Measurements from ENCODE around the gene PRKCE.
"Not testable (repeated sequence)": the region's sequence is repeated elsewhere in the genome, so short reads cannot be mapped to it uniquely, and the experiment has no call there.

The PRKCE gene

GRCh38 chr2:46202987-46203386 is 551.5 kb downstream of the PRKCE start:
- H3K27me3 ChIP-seq: no peaks in the 10 kb centered on the region
- H3K4me1 ChIP-seq: peaks cover 0 to 13% (median 7%) of the 10 kb centered on the region in 4 donors
- no peaks in the 10 kb centered on the region for H3K36me3 ChIP-seq
- no peak overlapping the region for H3K4me3 ChIP-seq
- TF ChIP-seq, protein P1, sequence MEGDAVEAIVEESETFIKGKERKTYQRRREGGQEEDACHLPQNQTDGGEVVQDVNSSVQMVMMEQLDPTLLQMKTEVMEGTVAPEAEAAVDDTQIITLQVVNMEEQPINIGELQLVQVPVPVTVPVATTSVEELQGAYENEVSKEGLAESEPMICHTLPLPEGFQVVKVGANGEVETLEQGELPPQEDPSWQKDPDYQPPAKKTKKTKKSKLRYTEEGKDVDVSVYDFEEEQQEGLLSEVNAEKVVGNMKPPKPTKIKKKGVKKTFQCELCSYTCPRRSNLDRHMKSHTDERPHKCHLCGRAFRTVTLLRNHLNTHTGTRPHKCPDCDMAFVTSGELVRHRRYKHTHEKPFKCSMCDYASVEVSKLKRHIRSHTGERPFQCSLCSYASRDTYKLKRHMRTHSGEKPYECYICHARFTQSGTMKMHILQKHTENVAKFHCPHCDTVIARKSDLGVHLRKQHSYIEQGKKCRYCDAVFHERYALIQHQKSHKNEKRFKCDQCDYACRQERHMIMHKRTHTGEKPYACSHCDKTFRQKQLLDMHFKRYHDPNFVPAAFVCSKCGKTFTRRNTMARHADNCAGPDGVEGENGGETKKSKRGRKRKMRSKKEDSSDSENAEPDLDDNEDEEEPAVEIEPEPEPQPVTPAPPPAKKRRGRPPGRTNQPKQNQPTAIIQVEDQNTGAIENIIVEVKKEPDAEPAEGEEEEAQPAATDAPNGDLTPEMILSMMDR (IDR thresholded peaks at IDR 0.05): no peak
- DNase-seq: no peak
- H3K9me3 ChIP-seq: no peaks in the 10 kb centered on the region
- H3K27ac ChIP-seq: no peak overlapping the region
- intact Hi-C loops (cut with DNase I; ENCODE audit: low total_unique reads): no loop called here

DNA sequence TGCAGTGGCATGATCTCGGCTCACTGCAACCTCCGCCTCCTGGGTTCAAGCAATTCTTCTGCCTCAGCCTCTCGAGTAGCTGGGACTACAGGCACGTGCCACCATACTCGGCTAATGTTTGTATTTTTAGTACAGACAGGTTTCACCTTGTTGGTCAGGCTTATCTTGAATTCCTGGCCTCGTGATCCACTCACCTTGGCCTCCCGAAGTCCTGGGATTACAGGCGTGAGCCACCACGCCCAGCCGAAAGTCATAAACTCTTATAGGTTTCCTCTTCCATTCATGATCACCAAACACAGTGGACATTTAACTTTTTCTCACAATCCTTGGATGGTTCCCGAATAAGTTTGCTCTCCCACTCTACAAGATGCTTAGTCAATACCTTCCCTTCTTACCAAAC is 552.2 kb downstream of the PRKCE start:
- peaks cover 0 to 13% (median 7%) of the 10 kb centered on the region in 4 donors for H3K4me1 ChIP-seq
- H3K9me3 ChIP-seq; H3K27ac ChIP-seq; DNase-seq; H3K27me3 ChIP-seq; H3K36me3 ChIP-seq; H3K4me3 ChIP-seq; intact Hi-C loops (cut with DNase I; ENCODE audit: low total_unique reads): not testable (repeated sequence)

DNA sequence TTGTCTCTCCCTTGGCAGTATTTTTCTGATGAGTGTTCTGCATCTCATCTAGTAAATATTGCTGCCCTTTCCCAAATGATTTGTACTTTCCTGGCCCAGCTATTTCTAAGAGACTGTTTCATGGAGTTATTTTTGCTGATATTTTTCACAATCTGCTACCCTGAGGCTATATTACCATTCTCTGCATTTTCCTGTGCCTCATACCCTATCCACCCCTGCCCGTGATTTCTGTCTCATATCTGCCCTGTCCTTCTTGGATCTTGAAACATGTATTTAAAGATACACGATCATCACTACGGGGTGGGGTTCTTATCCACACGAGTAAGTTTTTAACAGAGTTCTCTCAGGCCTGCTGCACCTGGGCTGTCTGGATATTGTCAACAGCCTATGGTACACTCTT is 556.1 kb downstream of the PRKCE start:
- no peaks in the 10 kb centered on the region for H3K27me3 ChIP-seq
- no peaks in the 10 kb centered on the region for H3K4me1 ChIP-seq
- TF ChIP-seq, protein P1 (IDR thresholded peaks at IDR 0.05): no peak
- DNase-seq: no peak
- H3K9me3 ChIP-seq: peaks cover 0 to 8% (median 3%) of the 10 kb centered on the region in 3 donors
- intact Hi-C loops (cut with DNase I; ENCODE audit: low total_unique reads): no loop called here
- no peaks in the 10 kb centered on the region for H3K36me3 ChIP-seq
- no peak overlapping the region for H3K27ac ChIP-seq
- no peak overlapping the region for H3K4me3 ChIP-seq

- intact Hi-C loops (cut with DNase I; ENCODE audit: low total_unique reads): no loop called here
- Histone ChIP-seq H3K27ac (no peak overlapping the region), H3K4me3 (no peak overlapping the region), H3K4me1 (no peaks in the 10 kb centered on the region), H3K36me3 (no peaks in the 10 kb centered on the region), H3K27me3 (no peaks in the 10 kb centered on the region), H3K9me3 (peaks cover 0 to 8% (median 3%) of the 10 kb centered on the region in 3 donors)
- DNase-seq: no peak
- TF ChIP-seq, protein P1 (IDR thresholded peaks at IDR 0.05): no peak
These were observed 557.3 kb downstream of the PRKCE start for GRCh38 chr2:46208766-46209165.

GRCh38 chr2:46210063-46210462 is 558.6 kb downstream of the PRKCE start:
- H3K27ac ChIP-seq: no peak overlapping the region
- no peaks in the 10 kb centered on the region for H3K36me3 ChIP-seq
- intact Hi-C loops (cut with DNase I; ENCODE audit: low total_unique reads): no loop called here
- H3K9me3 ChIP-seq: peaks cover 0 to 8% (median 3%) of the 10 kb centered on the region in 3 donors
- DNase-seq: no peak
- H3K4me3 ChIP-seq: no peak overlapping the region
- TF ChIP-seq, protein P1 (IDR thresholded peaks at IDR 0.05): no peak
- H3K4me1 ChIP-seq: no peaks in the 10 kb centered on the region
- no peaks in the 10 kb centered on the region for H3K27me3 ChIP-seq

- no peaks in the 10 kb centered on the region for H3K27me3 ChIP-seq
- no peaks in the 10 kb centered on the region for H3K36me3 ChIP-seq
- no peaks in the 10 kb centered on the region for H3K4me1 ChIP-seq
- H3K27ac ChIP-seq: no peak overlapping the region
- H3K9me3 ChIP-seq: peaks cover 0 to 8% (median 3%) of the 10 kb centered on the region in 3 donors
- TF ChIP-seq, protein P1 (IDR thresholded peaks at IDR 0.05): no peak
- DNase-seq: no peak
- H3K4me3 ChIP-seq: no peak overlapping the region
- intact Hi-C loops (cut with DNase I; ENCODE audit: low total_unique reads): no loop called here
These were observed 560.0 kb downstream of the PRKCE start for GRCh38 chr2:46211461-46211860.
